Activated T-cell treated with anti-CD3 and anti-CD28 coated beads, Interleukin-2, amount 50 U/mL, for 24 hours (primary cell): Measurements from ENCODE around the gene PNKD.

Experiments
- DNase-seq: peaks from one replicate; pipeline ENCODE4 v3.0.0-alpha.2; 2020
- H3K27ac Mint-ChIP-seq: 2 replicates; pipeline ENCODE4 v1.8.0; 2020; ENCODE audit warnings: mild to moderate bottlenecking, mixed read lengths
- H3K27me3 Mint-ChIP-seq: 2 replicates; pipeline ENCODE4 v1.8.0; 2020; ENCODE audit warnings: mixed read lengths
- H3K36me3 Mint-ChIP-seq: 2 replicates; pipeline ENCODE4 v1.8.0; 2020; ENCODE audit warnings: low read depth, mixed read lengths
- H3K4me1 Mint-ChIP-seq: 2 replicates; pipeline ENCODE4 v1.8.0; 2020; ENCODE audit warnings: low read depth, mixed read lengths
- H3K4me3 Mint-ChIP-seq: 2 replicates; pipeline ENCODE4 v1.8.0; 2020; ENCODE audit warnings: mild to moderate bottlenecking, moderate library complexity, mixed read lengths
- H3K9me3 Mint-ChIP-seq: 2 replicates; pipeline ENCODE4 v1.8.0; 2020; ENCODE audit warnings: mixed read lengths

Gene PNKD

GRCh38 chr2:218244204-218244603 lies 26.1 kb upstream of the PNKD start:
- peaks cover 34% of the 10 kb centered on the region for H3K4me1 Mint-ChIP-seq
- DNase-seq, result no peak
- peaks cover 99% of the 10 kb centered on the region for H3K36me3 Mint-ChIP-seq
- no peaks in the 10 kb centered on the region for H3K27me3 Mint-ChIP-seq
- no peaks in the 10 kb centered on the region for H3K9me3 Mint-ChIP-seq
- no peak overlapping the region for H3K4me3 Mint-ChIP-seq
- peak overlapping the region; percentile 75 for H3K27ac Mint-ChIP-seq

- peaks cover 99% of the 10 kb centered on the region for H3K36me3 Mint-ChIP-seq
- H3K9me3 Mint-ChIP-seq, result no peaks in the 10 kb centered on the region
- no peak for DNase-seq
- peaks cover 32% of the 10 kb centered on the region for H3K4me1 Mint-ChIP-seq
- H3K27ac Mint-ChIP-seq, result peak overlapping the region; percentile 75
- H3K4me3 Mint-ChIP-seq, result no peak overlapping the region
- H3K27me3 Mint-ChIP-seq, result no peaks in the 10 kb centered on the region
Observed at GRCh38 chr2:218244665-218245064, 25.7 kb upstream of the PNKD start.

GRCh38 chr2:218245214-218245613 lies 25.1 kb upstream of the PNKD start:
- Mint-ChIP-seq H3K9me3 (no peaks in the 10 kb centered on the region), H3K4me3 (no peak overlapping the region), H3K36me3 (peaks cover 99% of the 10 kb centered on the region), H3K4me1 (peaks cover 31% of the 10 kb centered on the region), H3K27me3 (no peaks in the 10 kb centered on the region), H3K27ac (peak overlapping the region; percentile 75)
- DNase-seq, result no peak

- Mint-ChIP-seq H3K27ac (peak overlapping the region; percentile 82), H3K9me3 (no peaks in the 10 kb centered on the region), H3K4me3 (no peak overlapping the region), H3K36me3 (peaks cover 99% of the 10 kb centered on the region), H3K27me3 (no peaks in the 10 kb centered on the region), H3K4me1 (peaks cover 26% of the 10 kb centered on the region)
- DNase-seq, result peak; percentile 19
Observed at GRCh38 chr2:218249691-218250090, 20.6 kb upstream of the PNKD start.

- peak; percentile 30 for DNase-seq
- Mint-ChIP-seq H3K4me1 (peaks cover 49% of the 10 kb centered on the region), H3K27ac (peak overlapping the region; percentile 85), H3K9me3 (no peaks in the 10 kb centered on the region), H3K4me3 (no peak overlapping the region), H3K36me3 (peaks cover 97% of the 10 kb centered on the region), H3K27me3 (no peaks in the 10 kb centered on the region)
Observed at GRCh38 chr2:218252509-218253231, 17.6 kb upstream of the PNKD start.

GRCh38 chr2:218253232-218253625 lies 17.1 kb upstream of the PNKD start:
- H3K4me3 Mint-ChIP-seq, result no peak overlapping the region
- peak overlapping the region; percentile 85 for H3K27ac Mint-ChIP-seq
- H3K27me3 Mint-ChIP-seq, result no peaks in the 10 kb centered on the region
- no peaks in the 10 kb centered on the region for H3K9me3 Mint-ChIP-seq
- DNase-seq, result peak; percentile 19
- peaks cover 92% of the 10 kb centered on the region for H3K36me3 Mint-ChIP-seq
- H3K4me1 Mint-ChIP-seq, result peaks cover 52% of the 10 kb centered on the region

- DNase-seq, result no peak
- H3K4me3 Mint-ChIP-seq, result no peak overlapping the region
- peaks cover 55% of the 10 kb centered on the region for H3K4me1 Mint-ChIP-seq
- H3K9me3 Mint-ChIP-seq, result no peaks in the 10 kb centered on the region
- no peaks in the 10 kb centered on the region for H3K27me3 Mint-ChIP-seq
- peaks cover 70% of the 10 kb centered on the region for H3K36me3 Mint-ChIP-seq
- H3K27ac Mint-ChIP-seq, result peak overlapping the region; percentile 57
Observed at GRCh38 chr2:218255446-218255845, 14.9 kb upstream of the PNKD start.

GRCh38 chr2:218256612-218257350 lies 13.5 kb upstream of the PNKD start:
- Mint-ChIP-seq H3K4me3 (no peak overlapping the region), H3K27ac (peak overlapping the region; percentile 91), H3K27me3 (no peaks in the 10 kb centered on the region), H3K4me1 (peaks cover 52% of the 10 kb centered on the region), H3K36me3 (peaks cover 57% of the 10 kb centered on the region), H3K9me3 (no peaks in the 10 kb centered on the region)
- DNase-seq, result no peak

- Mint-ChIP-seq H3K36me3 (peaks cover 51% of the 10 kb centered on the region), H3K4me3 (peak overlapping the region; percentile 15), H3K9me3 (no peaks in the 10 kb centered on the region), H3K4me1 (peaks cover 45% of the 10 kb centered on the region), H3K27me3 (no peaks in the 10 kb centered on the region), H3K27ac (peak overlapping the region; percentile 91)
- peak; percentile 79 for DNase-seq
Observed at GRCh38 chr2:218257390-218257981, 12.8 kb upstream of the PNKD start.

GRCh38 chr2:218259099-218259961 lies 11.0 kb upstream of the PNKD start:
- no peak for DNase-seq
- Mint-ChIP-seq H3K27me3 (no peaks in the 10 kb centered on the region), H3K9me3 (no peaks in the 10 kb centered on the region), H3K27ac (peak overlapping the region; percentile 77), H3K4me3 (no peak overlapping the region), H3K4me1 (peaks cover 40% of the 10 kb centered on the region), H3K36me3 (peaks cover 50% of the 10 kb centered on the region)

- peaks cover 50% of the 10 kb centered on the region for H3K36me3 Mint-ChIP-seq
- H3K4me3 Mint-ChIP-seq, result no peak overlapping the region
- DNase-seq, result no peak
- peaks cover 40% of the 10 kb centered on the region for H3K4me1 Mint-ChIP-seq
- no peaks in the 10 kb centered on the region for H3K9me3 Mint-ChIP-seq
- no peaks in the 10 kb centered on the region for H3K27me3 Mint-ChIP-seq
- peak overlapping the region; percentile 44 for H3K27ac Mint-ChIP-seq
Observed at GRCh38 chr2:218260166-218260565, 10.2 kb upstream of the PNKD start.

GRCh38 chr2:218260742-218261422 lies 9.4 kb upstream of the PNKD start, which contains the start of gene GPBAR1:
GPBAR1 (plus strand) TSS chr2:218261015; CDS start chr2:218262725, 1,710 bp downstream.
- no peaks in the 10 kb centered on the region for H3K27me3 Mint-ChIP-seq
- no peak within 1 kb of the TSS for H3K4me3 Mint-ChIP-seq
- no peaks in the 10 kb centered on the region for H3K9me3 Mint-ChIP-seq
- peak within 1 kb of the TSS; percentile 77 for H3K27ac Mint-ChIP-seq
- peaks cover 50% of the 10 kb centered on the region for H3K36me3 Mint-ChIP-seq
- peaks cover 38% of the 10 kb centered on the region for H3K4me1 Mint-ChIP-seq
- DNase-seq, result no peak

GRCh38 chr2:218261423-218262236 lies 8.7 kb upstream of the PNKD start:
- H3K4me1 Mint-ChIP-seq, result peaks cover 37% of the 10 kb centered on the region
- no peak overlapping the region for H3K4me3 Mint-ChIP-seq

More at GRCh38 chr2:218261423-218262236, 8.7 kb upstream of the PNKD start:
- H3K27ac Mint-ChIP-seq, result peak overlapping the region; percentile 26
- H3K27me3 Mint-ChIP-seq, result no peaks in the 10 kb centered on the region
- H3K9me3 Mint-ChIP-seq, result no peaks in the 10 kb centered on the region
- DNase-seq, result no peak
- peaks cover 51% of the 10 kb centered on the region for H3K36me3 Mint-ChIP-seq
